HT1080 (cell line): ENCODE results near the gene CCR3. TPM values are rescaled to one million over a fixed set of nuclear protein-coding genes. Genes with fewer than 3 reads are reported as not detected.
A peak's percentile ranks its signal among the peaks of the same experiment; 100 is the strongest.

Experiments
- DNase-seq: peaks from one replicate; pipeline ENCODE4 v3.0.0-alpha.2; 2015; ENCODE audit warnings: low read depth
- total RNA-seq: library from RNA; depleted of rRNA; stranded (reverse); fragments of >200 nt; shearing (Covaris generic); gene quantifications from 2 replicates; pipeline ENCODE4 v1.2.3, GENCODE V29; 2014; rRNA removed

Gene CCR3
- total RNA-seq, 1 experiment from 2014 or later = not detected

DNA sequence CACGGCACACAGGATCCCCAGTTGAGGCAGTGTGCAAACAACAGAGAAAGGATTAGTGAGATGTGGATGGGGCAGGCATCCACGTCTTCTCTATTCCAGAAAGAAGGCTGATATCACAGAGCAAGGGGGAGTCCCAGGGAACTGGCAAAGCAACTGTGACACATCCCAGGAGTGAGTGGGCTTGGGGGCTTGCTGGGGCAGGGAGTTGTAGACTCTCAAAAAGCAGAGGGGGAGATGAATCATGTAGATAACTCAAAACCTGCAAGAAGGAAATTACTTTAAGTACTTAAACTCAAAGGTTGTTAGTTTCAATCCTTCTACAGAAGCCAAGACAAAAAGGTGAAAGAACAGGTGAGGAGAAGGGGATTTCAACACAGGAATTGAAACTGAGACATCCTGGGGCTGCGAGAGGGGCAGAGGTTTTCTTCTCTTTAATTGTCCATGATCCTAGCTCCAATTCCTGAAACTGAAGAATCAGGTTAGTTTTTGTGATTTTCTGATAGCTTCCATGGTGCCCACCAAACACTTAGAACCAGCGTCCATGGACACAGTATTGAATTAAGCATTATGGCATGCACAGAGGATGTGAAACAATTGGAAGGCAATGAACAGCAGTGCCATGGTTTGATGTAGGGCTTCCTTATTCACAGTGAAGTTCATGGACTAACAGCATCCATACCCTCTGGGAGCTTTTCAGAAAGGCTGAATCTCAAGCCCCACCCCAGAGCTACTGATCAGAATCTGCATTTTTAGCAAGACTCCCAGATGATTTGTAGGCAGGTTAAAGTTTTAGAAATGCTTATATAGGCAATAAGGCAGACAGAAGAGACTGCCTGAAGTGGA lies 52.0 kb downstream of the CCR3 start:
- DNase-seq = no peak

- peak; percentile 44 for DNase-seq
Observed at GRCh38 chr3:46296826-46297225, 54.6 kb downstream of the CCR3 start.

GRCh38 chr3:46297658-46298423 lies 55.6 kb downstream of the CCR3 start:
- peak; percentile 91 for DNase-seq

GRCh38 chr3:46298871-46299607 lies 56.8 kb downstream of the CCR3 start:
- no peak for DNase-seq

DNA sequence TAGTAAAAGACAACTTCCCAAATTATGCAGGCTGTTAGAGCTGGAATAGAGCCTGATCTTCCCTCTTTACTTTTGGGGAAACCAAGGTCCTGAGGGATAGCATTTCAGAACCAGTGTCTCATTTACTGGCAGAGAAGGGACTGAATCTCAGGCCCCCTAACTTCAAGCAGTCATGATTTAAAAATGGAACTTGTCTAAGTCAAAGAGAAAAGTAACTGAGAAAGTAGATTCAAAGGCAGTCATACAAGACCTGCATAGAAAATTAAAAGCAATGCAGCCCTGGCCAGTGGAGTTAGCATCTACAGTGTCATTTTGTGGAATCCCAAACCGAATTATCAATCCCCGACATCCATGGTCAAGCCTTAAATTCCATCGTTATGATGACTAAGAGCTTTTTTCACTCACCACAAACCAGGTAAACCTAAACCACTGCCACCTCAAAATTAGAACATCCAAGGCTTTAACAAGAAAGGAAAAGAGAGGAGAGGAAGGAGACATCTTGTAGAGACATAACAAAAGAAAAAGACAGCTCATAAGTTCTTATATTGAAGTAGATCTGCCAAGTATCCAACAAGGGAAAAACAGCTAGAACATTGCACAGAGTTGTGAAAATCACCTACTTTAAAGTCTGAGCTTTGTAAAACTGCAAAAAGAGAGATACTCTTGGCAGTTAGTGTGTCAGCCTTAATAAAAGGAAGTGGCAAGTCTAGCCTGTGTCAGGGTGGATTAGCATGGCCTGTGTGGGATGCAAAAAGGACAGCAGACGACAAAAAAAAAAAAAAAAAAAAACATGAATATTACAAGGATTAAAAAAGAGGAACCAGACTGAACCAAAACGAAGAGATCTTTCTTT lies 57.6 kb downstream of the CCR3 start:
- no peak for DNase-seq

DNA sequence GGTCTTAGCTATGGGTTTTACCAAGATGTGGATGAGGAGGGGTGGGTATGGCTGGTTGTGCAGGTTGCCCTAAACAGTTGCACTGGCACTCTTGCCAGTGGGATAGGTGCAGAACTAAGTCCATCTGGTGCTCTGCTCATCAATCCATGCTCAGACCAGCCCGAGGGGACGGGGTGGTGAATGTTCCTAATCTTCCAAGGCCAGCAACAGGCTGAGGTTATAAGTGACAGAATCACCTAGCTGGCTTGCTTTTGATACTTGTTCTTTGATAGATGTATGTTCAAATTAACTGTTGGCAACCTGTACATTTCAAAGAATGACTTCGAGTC lies 58.2 kb downstream of the CCR3 start:
- DNase-seq = no peak

DNA sequence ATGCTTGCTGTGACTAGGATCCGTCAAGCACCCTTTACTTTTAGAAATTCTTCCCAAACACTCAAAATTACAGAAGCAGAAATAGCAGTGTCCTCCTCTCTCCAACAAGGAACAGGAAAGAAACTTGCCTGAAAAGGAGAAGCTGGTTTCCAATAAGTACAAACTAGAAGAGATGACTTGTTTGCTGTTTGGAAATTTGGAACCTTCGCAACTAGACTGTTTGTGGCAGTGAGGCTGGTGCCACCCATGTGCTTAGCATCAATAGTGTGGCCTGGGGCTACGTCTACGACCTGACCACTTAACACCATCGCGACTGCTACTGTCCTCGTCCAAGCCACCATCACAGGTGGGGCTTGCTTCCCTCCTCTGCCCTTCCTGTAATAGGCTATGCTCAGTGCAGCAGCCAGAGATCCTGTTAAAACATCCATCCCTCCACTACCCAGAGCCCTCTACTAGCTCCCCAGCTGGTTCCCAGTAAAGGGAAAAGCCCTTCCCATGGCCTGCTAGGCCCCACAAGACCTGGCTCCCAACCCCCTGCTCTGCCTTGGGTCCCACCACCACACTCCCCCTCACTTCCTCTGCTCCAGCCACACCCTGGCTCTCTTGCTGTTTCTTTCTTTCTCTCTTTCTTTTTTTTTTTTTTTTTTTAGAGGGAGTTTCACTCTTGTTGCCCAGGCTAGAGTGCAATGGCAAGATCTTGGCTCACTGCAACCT lies 59.0 kb downstream of the CCR3 start:
- no peak for DNase-seq

GRCh38 chr3:46303240-46303639 lies 61.0 kb downstream of the CCR3 start:
- DNase-seq = no peak

GRCh38 chr3:46304739-46305138 lies 62.5 kb downstream of the CCR3 start:
- no peak for DNase-seq

DNA sequence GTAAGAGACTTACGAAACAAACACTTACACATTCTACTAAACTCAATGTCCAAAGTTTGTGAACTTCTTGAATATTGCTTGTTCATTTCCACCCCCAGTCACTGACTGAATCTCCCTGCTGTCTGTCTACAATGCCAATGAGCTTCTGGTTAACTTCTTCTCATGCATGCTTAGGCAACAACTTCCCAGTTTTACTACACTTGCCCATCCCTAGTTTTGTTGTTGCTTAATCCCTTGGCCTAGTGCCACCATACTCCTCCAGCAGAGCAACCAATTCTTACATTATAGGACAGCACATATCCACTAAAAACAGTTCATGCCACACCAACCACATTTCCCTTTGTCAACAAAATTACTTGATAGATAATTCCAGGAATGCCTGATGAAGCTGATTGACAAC lies 70.7 kb downstream of the CCR3 start:
- no peak for DNase-seq

GRCh38 chr3:46314517-46314916 lies 72.3 kb downstream of the CCR3 start:
- no peak for DNase-seq

- DNase-seq = no peak
Observed at GRCh38 chr3:46316206-46316605, 73.9 kb downstream of the CCR3 start.

Other genes starting within 250 kb of the CCR3 start
- gene FYCO1, start 246.6 kb upstream of the CCR3 start, total RNA-seq = 7.9 and 10.3 TPM in 2 replicates
- not detected in 2 replicates for gene XCR1, start 215.0 kb upstream of the CCR3 start, total RNA-seq
- 0.19 and 0.27 TPM in 2 replicates for gene CCR1, start 34.1 kb upstream of the CCR3 start, total RNA-seq
- gene CCR2, start 111.7 kb downstream of the CCR3 start, total RNA-seq = not detected in 2 replicates
- not detected in 2 replicates for gene CCR5, start 128.5 kb downstream of the CCR3 start, total RNA-seq
- 2.6 and 3.7 TPM in 2 replicates for gene CCRL2, start 164.8 kb downstream of the CCR3 start, total RNA-seq
- 0.16 and 0.63 TPM in 2 replicates for gene LTF, start 222.4 kb downstream of the CCR3 start, total RNA-seq